Stomach (tissue), 9 donors: ENCODE results near the gene WDR49. TPM values are rescaled to one million over a fixed set of nuclear protein-coding genes. Genes with fewer than 3 reads are reported as not detected.

Experiments used
- DNase-seq, 2 donors: peaks; one replicate each; pipeline versions ENCODE4 v3.0.0 to v3.0.0-alpha.2; 2013 to 2019
- H3K27ac ChIP-seq, 5 donors: fragments of 200-600 bp in 4 of 5; sonication (generic) in 4 of 5; one replicate each; pipeline ENCODE4 v1.5.1; 2013 to 2019; ENCODE audit warnings: mild to moderate bottlenecking in 1 of 5, moderate library complexity in 1 of 5
- H3K27me3 ChIP-seq, 3 donors: fragments of 200-600 bp; sonication (generic); one replicate each; pipeline ENCODE4 v1.5.1; 2017 to 2019; ENCODE audit warnings: mixed run types in 1 of 3
- H3K36me3 ChIP-seq, 4 donors: fragments of 200-600 bp; sonication (generic); 1 replicate in 3 of 4; 2 replicates in 1 of 4; pipeline ENCODE4 v1.5.1; 2016 to 2019
- H3K4me1 ChIP-seq, 4 donors: fragments of 200-600 bp; sonication (generic); one replicate each; pipeline ENCODE4 v1.5.1; 2016 to 2019
- H3K4me3 ChIP-seq, 4 donors: fragments of 200-600 bp; sonication (generic) in 3 of 4; one replicate each; pipeline ENCODE4 v1.5.1; 2016 to 2019; ENCODE audit warnings: mild to moderate bottlenecking in 1 of 4
- H3K9me3 ChIP-seq, 4 donors: fragments of 200-600 bp; sonication (generic); one replicate each; pipeline ENCODE4 v1.5.1; 2016 to 2019
- CTCF ChIP-seq, 7 experiments: fragments of 450-650 bp in 4 of 7; fragments of 200-600 bp in 3 of 7; sonication (generic) in 3 of 7; IDR thresholded peaks; one replicate each; pipeline ENCODE4 v1.5.1; 2016 to 2019; ENCODE audit warnings: antibody characterized with exemption in 7 of 7, control low read depth in 2 of 7, mild to moderate bottlenecking in 1 of 7
- EP300 ChIP-seq: sonication (generic); formaldehyde crosslinking; IDR thresholded peaks from one replicate; pipeline ENCODE4 v1.6.1; 2017; ENCODE audit warnings: antibody characterized with exemption
- POLR2A ChIP-seq, 4 donors: fragments of 450-650 bp; IDR thresholded peaks; one replicate each; pipeline ENCODE4 v1.6.1; 2016; ENCODE audit warnings: antibody characterized with exemption in 4 of 4, control low read depth in 2 of 4, mild to moderate bottlenecking in 1 of 4, moderate library complexity in 1 of 4
- POLR2AphosphoS5 ChIP-seq, 3 donors: sonication (generic); formaldehyde crosslinking; IDR thresholded peaks; one replicate each; pipeline ENCODE4 v1.6.1; 2016; ENCODE audit warnings: antibody characterized with exemption in 3 of 3
- WGBS, 5 donors: extraction: QIAGEN DNeasy Blood & Tissue Kit in 3 of 5; methylation state at CpG; one replicate each; pipeline versions ENCODE4 v1.1.5 to v1.1.7; 2013 to 2018; 5-methylcytosine and 5-hydroxymethylcytosine counted together
- intact Hi-C: fragments of 100-400 bp; cut with DNase I; formaldehyde crosslinking; loops from one replicate; pipeline ENCODE4 v1.15.1; 2023; ENCODE audit warnings: low total_unique reads
- polyA plus RNA-seq, 3 donors: library from polyadenylated mRNA; stranded (reverse); fragments of 200-250 nt; gene quantifications; one replicate each; pipeline ENCODE4 v1.2.3, GENCODE V29; 2013
- total RNA-seq, 5 donors: library from RNA; depleted of rRNA; stranded (reverse); fragments of >200 nt; gene quantifications; one replicate each; pipeline versions ENCODE4 v1.1.0 to v1.2.3, GENCODE V29; 2014 to 2016
- donor health status: healthy with polysubstance abuse.
- donor health status: Bipolar disorder and iron deficiency.
- donor health status: healthy.

WDR49 gene
- total and polyA plus RNA-seq, 8 donors = 0.33 to 2.2 (median 1.5) TPM; not detected in 5

- no peak for DNase-seq
- H3K9me3 ChIP-seq = no peaks in the 10 kb centered on the region
- H3K27ac ChIP-seq = no peak overlapping the region
- H3K4me3 ChIP-seq = no peak overlapping the region
- no peaks in the 10 kb centered on the region for H3K4me1 ChIP-seq
- H3K36me3 ChIP-seq = no peaks in the 10 kb centered on the region
- intact Hi-C loops = no loop called here
- WGBS, 5 donors = 85 to 90% (median 85%) methylated on average over 1 of the region's 1 CpG
- H3K27me3 ChIP-seq = no peaks in the 10 kb centered on the region
- TF ChIP-seq CTCF (IDR thresholded peaks at IDR 0.05) = no peak
- no peak for TF ChIP-seq POLR2A (IDR thresholded peaks at IDR 0.05)
- no peak for TF ChIP-seq EP300
- TF ChIP-seq POLR2AphosphoS5 (IDR thresholded peaks at IDR 0.05) = no peak
Observed at GRCh38 chr3:167651826-167652225, 1.9 kb downstream of the WDR49 start.

- Histone ChIP-seq H3K36me3 (no peaks in the 10 kb centered on the region), H3K27me3 (no peaks in the 10 kb centered on the region), H3K9me3 (peaks cover 0 to 7% (median 2%) of the 10 kb centered on the region in 4 donors), H3K27ac (no peak overlapping the region), H3K4me3 (no peak overlapping the region), H3K4me1 (no peaks in the 10 kb centered on the region)
- DNase-seq = no peak
- intact Hi-C loops = no loop called here
- no peak for TF ChIP-seq EP300
- TF ChIP-seq CTCF (IDR thresholded peaks at IDR 0.05) = no peak
- no peak for TF ChIP-seq POLR2AphosphoS5 (IDR thresholded peaks at IDR 0.05)
- TF ChIP-seq POLR2A (IDR thresholded peaks at IDR 0.05) = no peak
- 75 to 84% (median 80%) methylated on average over 2 of the region's 2 CpGs for WGBS, 5 donors
Observed at GRCh38 chr3:167650459-167650858, 3.3 kb downstream of the WDR49 start.

GRCh38 chr3:167649746-167650145 is 4.0 kb downstream of the WDR49 start:
- H3K27ac ChIP-seq = no peak overlapping the region
- H3K4me3 ChIP-seq = no peak overlapping the region
- H3K4me1 ChIP-seq = no peaks in the 10 kb centered on the region
- H3K9me3 ChIP-seq = peaks cover 0 to 14% (median 5%) of the 10 kb centered on the region in 4 donors
- TF ChIP-seq POLR2AphosphoS5 (IDR thresholded peaks at IDR 0.05) (no peak), EP300 (no peak), CTCF (IDR thresholded peaks at IDR 0.05) (no peak), POLR2A (IDR thresholded peaks at IDR 0.05) (no peak)
- H3K36me3 ChIP-seq = no peaks in the 10 kb centered on the region
- DNase-seq = no peak
- WGBS, 5 donors = 20 to 55% (median 40%) methylated on average over 1 of the region's 1 CpG
- intact Hi-C loops = no loop called here
- H3K27me3 ChIP-seq = no peaks in the 10 kb centered on the region

GRCh38 chr3:167644611-167645010 is 9.1 kb downstream of the WDR49 start:
- H3K4me3 ChIP-seq = no peak overlapping the region
- intact Hi-C loops = no loop called here
- no peaks in the 10 kb centered on the region for H3K4me1 ChIP-seq
- H3K36me3 ChIP-seq = no peaks in the 10 kb centered on the region
- H3K27me3 ChIP-seq = no peaks in the 10 kb centered on the region
- H3K9me3 ChIP-seq = peaks cover 0 to 18% (median 9%) of the 10 kb centered on the region in 4 donors
- no peak for TF ChIP-seq POLR2AphosphoS5 (IDR thresholded peaks at IDR 0.05)
- no peak for TF ChIP-seq POLR2A (IDR thresholded peaks at IDR 0.05)
- TF ChIP-seq EP300 = no peak
- DNase-seq = no peak
- no peak overlapping the region for H3K27ac ChIP-seq
- 59 to 77% (median 65%) methylated on average over 1 of the region's 1 CpG for WGBS, 5 donors

GRCh38 chr3:167631471-167631870 is 22.3 kb downstream of the WDR49 start:
- H3K27me3 ChIP-seq = no peaks in the 10 kb centered on the region
- no peak for TF ChIP-seq EP300
- no peak for TF ChIP-seq CTCF (IDR thresholded peaks at IDR 0.05)
- TF ChIP-seq POLR2A (IDR thresholded peaks at IDR 0.05) = no peak
- TF ChIP-seq POLR2AphosphoS5 (IDR thresholded peaks at IDR 0.05) = no peak
- no peak overlapping the region for H3K4me3 ChIP-seq
- H3K27ac ChIP-seq = no peak overlapping the region
- DNase-seq = no peak
- H3K4me1 ChIP-seq = no peaks in the 10 kb centered on the region
- H3K36me3 ChIP-seq = no peaks in the 10 kb centered on the region
- 41 to 70% (median 47%) methylated on average over 5 of the region's 5 CpGs for WGBS, 5 donors
- intact Hi-C loops = no loop called here
- H3K9me3 ChIP-seq = no peaks in the 10 kb centered on the region
